OCI-LY7 (cell line): ENCODE measurements around the gene LHFPL6. TPM values are rescaled to one million over a fixed set of nuclear protein-coding genes. Genes with fewer than 3 reads are reported as not detected.

Source experiments
- BruUV-seq: library from RNA; stranded (reverse); fragments of 400-500 nt; replicated peaks from 2 replicates; lab custom pipeline; 2021; lab: Mats Ljungman, UMichigan
- CTCF ChIA-PET: fragments of 300-600 bp; sonication (Branson Sonifier 250); formaldehyde crosslinking; loops from one replicate; lab custom pipeline; 2022; ENCODE audit warnings: antibody characterized with exemption; ENCODE audit not compliant: unreplicated experiment; lab: Charles Lee
- POLR2A ChIA-PET: fragments of 300-600 bp; sonication (Branson Sonifier 250); formaldehyde crosslinking; loops from one replicate; lab custom pipeline; 2022; ENCODE audit warnings: antibody characterized with exemption; lab: Charles Lee
- DNase-seq: peaks from one replicate; pipeline ENCODE4 v3.0.0-alpha.2; 2015; ENCODE audit warnings: low spot score
- H2AFZ ChIP-seq: fragments of 200-600 bp; sonication (generic), shearing (Covaris generic); 2 replicates; pipeline ENCODE4 v1.6.1; 2014; ENCODE audit warnings: mild to moderate bottlenecking, antibody characterized with exemption, low read length, moderate library complexity
- H3K27ac ChIP-seq: fragments of 200-600 bp; sonication (generic); 2 replicates; pipeline ENCODE4 v1.5.1; 2014; ENCODE audit warnings: mixed run types, low read depth, mild to moderate bottlenecking, moderate library complexity, low read length, inconsistent platforms; ENCODE audit not compliant: poor library complexity, severe bottlenecking
- H3K36me3 ChIP-seq: fragments of 200-600 bp; sonication (generic); 2 replicates; pipeline ENCODE4 v1.6.1; 2014; ENCODE audit warnings: mild to moderate bottlenecking, antibody characterized with exemption, low read length, moderate library complexity, mixed read lengths; ENCODE audit not compliant: insufficient read depth
- H3K4me1 ChIP-seq: fragments of 200-600 bp; sonication (generic); 2 replicates; pipeline ENCODE4 v1.5.1; 2014; ENCODE audit warnings: mild to moderate bottlenecking, low read length; ENCODE audit not compliant: insufficient read depth, poor library complexity, severe bottlenecking
- H3K4me2 ChIP-seq: fragments of 200-600 bp; sonication (generic); 2 replicates; pipeline ENCODE4 v1.6.1; 2014; ENCODE audit warnings: mild to moderate bottlenecking, low read length
- H3K4me3 ChIP-seq: fragments of 200-600 bp; sonication (generic); 2 replicates; pipeline ENCODE4 v1.5.1; 2014; ENCODE audit warnings: mild to moderate bottlenecking, low read depth, low read length; ENCODE audit not compliant: poor library complexity, severe bottlenecking
- H3K79me2 ChIP-seq: fragments of 200-600 bp; sonication (generic); 2 replicates; pipeline ENCODE4 v1.6.1; 2016; ENCODE audit warnings: low read depth, mild to moderate bottlenecking, low read length, moderate library complexity, mixed read lengths; ENCODE audit not compliant: insufficient read depth
- H3K9me2 ChIP-seq: fragments of 200-600 bp; sonication (generic); 2 replicates; pipeline ENCODE4 v1.6.1; 2016; ENCODE audit warnings: mild to moderate bottlenecking, low read length, mixed read lengths; ENCODE audit not compliant: insufficient read depth
- H3K9me3 ChIP-seq: fragments of 200-600 bp; sonication (generic); 2 replicates; pipeline ENCODE4 v1.6.1; 2014; ENCODE audit warnings: mild to moderate bottlenecking, mixed run types, low read length, mixed read lengths
- H4K20me1 ChIP-seq: fragments of 200-600 bp; sonication (generic); 2 replicates; pipeline ENCODE4 v1.6.1; 2014; ENCODE audit warnings: mild to moderate bottlenecking, antibody characterized with exemption, low read length, moderate library complexity, mixed read lengths; ENCODE audit not compliant: insufficient read depth
- CTCF ChIP-seq: fragments of 200-600 bp; sonication (generic); conservative IDR thresholded peaks from 2 replicates; pipeline ENCODE4 v1.5.1; 2014; ENCODE audit warnings: mild to moderate bottlenecking, antibody characterized with exemption, low read length, moderate library complexity, mixed read lengths
- EZH2phosphoT487 ChIP-seq: fragments of 200-600 bp; sonication (generic); IDR thresholded peaks from 2 replicates; pipeline ENCODE4 v1.6.1; 2018; ENCODE audit warnings: low read depth, borderline replicate concordance, mild to moderate bottlenecking, mixed run types, antibody characterized with exemption, low read length, moderate library complexity, mixed read lengths
- intact Hi-C: fragments of 100-400 bp; cut with micrococcal nuclease; formaldehyde crosslinking; loops from one replicate; pipeline ENCODE4 v1.10.0; 2022; ENCODE audit not compliant: unreplicated experiment
- total RNA-seq, 2 experiments: library from RNA; depleted of rRNA in 1 of 2; stranded (reverse); fragments of >200 nt in 1 of 2; shearing (Covaris generic) in 1 of 2; gene quantifications; 2 replicates each; pipeline ENCODE4 v1.2.3, GENCODE V29; 2014 to 2022

Gene LHFPL6
- total RNA-seq, 2 experiments from 2014 or later, result 15.1 to 27.7 TPM

GRCh38 chr13:39607876-39608275, 4.9 kb upstream of the LHFPL6 start:
- Histone ChIP-seq H2AFZ (no peak overlapping the region), H3K4me2 (no peak overlapping the region), H3K9me2 (no peaks in the 10 kb centered on the region), H3K4me1 (peaks cover 5% of the 10 kb centered on the region), H3K4me3 (no peak overlapping the region), H3K9me3 (no peaks in the 10 kb centered on the region), H3K79me2 (no peaks in the 10 kb centered on the region), H3K27ac (no peak overlapping the region), H4K20me1 (no peaks in the 10 kb centered on the region), H3K36me3 (no peaks in the 10 kb centered on the region)
- DNase-seq, result no peak
- ChIA-PET CTCF (no interaction called here), POLR2A (interaction anchor here (1.4 to 1.8 kb wide), 2 partner anchors 20 to 22 kb away, joined by 4 to 5 read pairs; no protein-coding TSS in a partner anchor)
- intact Hi-C loops, result no loop called here
- no TSS peak for BruUV-seq
- TF ChIP-seq CTCF (no peak), EZH2phosphoT487 (no peak)

- no peak overlapping the region for H3K27ac ChIP-seq
- no TSS peak for BruUV-seq
- TF ChIP-seq EZH2phosphoT487, result no peak
- TF ChIP-seq CTCF, result no peak
- no peaks in the 10 kb centered on the region for H4K20me1 ChIP-seq
- no peak overlapping the region for H3K4me2 ChIP-seq
- peaks cover 15% of the 10 kb centered on the region for H3K79me2 ChIP-seq
- no peak overlapping the region for H2AFZ ChIP-seq
- no peak for DNase-seq
- CTCF ChIA-PET, result no interaction called here
- H3K36me3 ChIP-seq, result no peaks in the 10 kb centered on the region
- peaks cover 10% of the 10 kb centered on the region for H3K4me1 ChIP-seq
- no peaks in the 10 kb centered on the region for H3K9me3 ChIP-seq
- POLR2A ChIA-PET, result interaction anchor here (0.7 to 1.1 kb wide), 3 partner anchors 9 to 57 kb away, joined by 3 read pairs; no protein-coding TSS in a partner anchor
- H3K4me3 ChIP-seq, result no peak overlapping the region
- intact Hi-C loops, result no loop called here
- no peaks in the 10 kb centered on the region for H3K9me2 ChIP-seq
Measured at GRCh38 chr13:39605677-39606320, 2.8 kb upstream of the LHFPL6 start.

GRCh38 chr13:39604756-39605155, 1.8 kb upstream of the LHFPL6 start:
- ChIA-PET POLR2A (interaction anchor here (1.0 to 1.1 kb wide), 2 partner anchors 10 to 21 kb away, joined by 3 read pairs; no protein-coding TSS in a partner anchor), CTCF (no interaction called here)
- no peak for TF ChIP-seq CTCF
- Histone ChIP-seq H2AFZ (no peak overlapping the region), H3K36me3 (no peaks in the 10 kb centered on the region), H3K79me2 (peaks cover 25% of the 10 kb centered on the region), H4K20me1 (no peaks in the 10 kb centered on the region), H3K9me2 (no peaks in the 10 kb centered on the region), H3K4me3 (no peak overlapping the region), H3K4me1 (peaks cover 15% of the 10 kb centered on the region), H3K9me3 (no peaks in the 10 kb centered on the region), H3K4me2 (no peak overlapping the region), H3K27ac (no peak overlapping the region)
- no TSS peak for BruUV-seq
- DNase-seq, result no peak
- intact Hi-C loops, result loop anchor here (5.0 kb wide), 1 partner anchor 107 kb away; no protein-coding TSS in a partner anchor
